CD4-positive, alpha-beta T cell (primary cell): Measurements from ENCODE around the gene PARL. TPM values are rescaled to one million over a fixed set of nuclear protein-coding genes. Genes with fewer than 3 reads are reported as not detected.

Source experiments
- ATAC-seq: fragments of 200-7000 bp; cut with Tn5 transposase; one replicate; pipeline ENCODE4 v1.10.0; 2022; ENCODE audit warnings: mild to moderate bottlenecking; ENCODE audit not compliant: poor library complexity
- CTCF ChIA-PET: fragments of 350-600 bp; sonication (Branson Sonifier 250); formaldehyde crosslinking; loops from one replicate; lab custom pipeline; 2021; ENCODE audit warnings: antibody characterized with exemption, inconsistent platforms; lab: Charles Lee
- POLR2A ChIA-PET: fragments of 350-600 bp; sonication (Branson Sonifier 250); formaldehyde crosslinking; loops from one replicate; lab custom pipeline; 2021; ENCODE audit warnings: antibody characterized with exemption, inconsistent platforms; lab: Charles Lee
- DNase-seq, 14 experiments: peaks; one replicate each; pipeline ENCODE4 v3.0.0-alpha.2; 2013 to 2020; ENCODE audit warnings: mixed read lengths in 2 of 14
- H3K27ac ChIP-seq, 2 donors: one replicate each; pipeline versions ENCODE4 v1.5.1 to v1.7.0; 2013; ENCODE audit warnings: low read length in 2 of 2, low read depth in 1 of 2, mild to moderate bottlenecking in 1 of 2
- H3K27me3 ChIP-seq, 2 experiments: 1 replicate in 1 of 2; 2 replicates in 1 of 2; pipeline versions ENCODE4 v1.6.1 to v1.7.0; 2013; ENCODE audit warnings: low read length in 2 of 2, control low read depth in 1 of 2, mild to moderate bottlenecking in 1 of 2, moderate library complexity in 1 of 2; ENCODE audit not compliant: insufficient read depth in 2 of 2, control insufficient read depth in 1 of 2
- H3K36me3 ChIP-seq: one replicate; pipeline ENCODE4 v1.6.1; 2013; ENCODE audit warnings: low read length, control low read depth; ENCODE audit not compliant: insufficient read depth
- H3K4me1 ChIP-seq: one replicate; pipeline ENCODE4 v1.6.1; 2013; ENCODE audit warnings: low read length, control low read depth; ENCODE audit not compliant: insufficient read depth
- H3K4me3 ChIP-seq: one replicate; pipeline ENCODE4 v1.5.1; 2013; ENCODE audit warnings: mild to moderate bottlenecking, low read length, moderate library complexity
- H3K9me3 ChIP-seq, 2 experiments: 1 replicate in 1 of 2; 2 replicates in 1 of 2; pipeline versions ENCODE4 v1.6.1 to v1.7.0; 2013; ENCODE audit warnings: low read length in 2 of 2, mild to moderate bottlenecking in 2 of 2, control low read depth in 1 of 2, moderate library complexity in 1 of 2; ENCODE audit not compliant: control insufficient read depth in 1 of 2, insufficient read depth in 1 of 2
- H3K27ac Mint-ChIP-seq: one replicate; pipeline ENCODE4 v1.8.0; 2020; ENCODE audit warnings: mixed read lengths
- H3K27me3 Mint-ChIP-seq: one replicate; pipeline ENCODE4 v1.8.0; 2021; ENCODE audit warnings: mixed read lengths
- H3K36me3 Mint-ChIP-seq: one replicate; pipeline ENCODE4 v1.8.0; 2021; ENCODE audit warnings: low read depth, mixed read lengths
- H3K4me1 Mint-ChIP-seq: one replicate; pipeline ENCODE4 v1.8.0; 2021; ENCODE audit warnings: low read depth, mixed read lengths
- H3K4me3 Mint-ChIP-seq: one replicate; pipeline ENCODE4 v1.8.0; 2020; ENCODE audit warnings: mild to moderate bottlenecking, mixed read lengths
- H3K9me3 Mint-ChIP-seq: one replicate; pipeline ENCODE4 v1.8.0; 2020; ENCODE audit warnings: mixed read lengths
- CTCF ChIP-seq: fragments of 200-600 bp; IDR thresholded peaks from one replicate; pipeline ENCODE4 v1.8.0; 2022; ENCODE audit warnings: antibody characterized with exemption, mild to moderate bottlenecking
- intact Hi-C, 2 experiments: fragments of 100-400 bp; cut with DNase I in 1 of 2; cut with micrococcal nuclease in 1 of 2; formaldehyde crosslinking; loops; one replicate each; pipeline versions ENCODE4 v1.15.1 to v1.9.0; 2023 to 2025; cut with DNase I, micrococcal nuclease
- total RNA-seq, 174 experiments: library from RNA in 2 of 174; stranded (reverse) in 2 of 174; gene quantifications; one replicate each; pipeline ENCODE4 v1.2.3 and lab custom pipeline; 2021 to 2026

Gene PARL
- total RNA-seq, 2 experiments from 2014 or later: 36.9 to 40.0 TPM

- Histone ChIP-seq H3K4me1 (peaks cover 18% of the 10 kb centered on the region), H3K27ac (no peak overlapping the region), H3K36me3 (no peaks in the 10 kb centered on the region), H3K9me3 (no peaks in the 10 kb centered on the region), H3K4me3 (no peak overlapping the region), H3K27me3 (peaks cover 0 to 2% of the 10 kb centered on the region in 2 experiments)
- intact Hi-C loops: no loop called here
- no peak for TF ChIP-seq CTCF
- H3K4me3 Mint-ChIP-seq: no peak overlapping the region
- H3K4me1 Mint-ChIP-seq: peaks cover 23% of the 10 kb centered on the region
- peaks cover 9% of the 10 kb centered on the region for H3K36me3 Mint-ChIP-seq
- peak in 1 of 14 experiments; percentile 21 for DNase-seq
- no peak for ATAC-seq
- no peaks in the 10 kb centered on the region for H3K9me3 Mint-ChIP-seq
- ChIA-PET CTCF (no interaction called here), POLR2A (no interaction called here)
- no peak overlapping the region for H3K27ac Mint-ChIP-seq
- no peaks in the 10 kb centered on the region for H3K27me3 Mint-ChIP-seq
Measured at GRCh38 chr3:183819831-183820230, 64.8 kb downstream of the PARL start.

- Histone ChIP-seq H3K4me1 (peaks cover 12% of the 10 kb centered on the region), H3K4me3 (no peak overlapping the region), H3K9me3 (no peaks in the 10 kb centered on the region), H3K27me3 (no peaks in the 10 kb centered on the region), H3K36me3 (no peaks in the 10 kb centered on the region), H3K27ac (no peak overlapping the region)
- DNase-seq (peak in 1 of 14 experiments; percentile 23), ATAC-seq (no peak)
- no peak overlapping the region for H3K27ac Mint-ChIP-seq
- ChIA-PET POLR2A (no interaction called here), CTCF (no interaction called here)
- peaks cover 21% of the 10 kb centered on the region for H3K4me1 Mint-ChIP-seq
- no peaks in the 10 kb centered on the region for H3K9me3 Mint-ChIP-seq
- H3K4me3 Mint-ChIP-seq: no peak overlapping the region
- TF ChIP-seq CTCF: no peak
- no peaks in the 10 kb centered on the region for H3K27me3 Mint-ChIP-seq
- peaks cover 13% of the 10 kb centered on the region for H3K36me3 Mint-ChIP-seq
- intact Hi-C loops: no loop called here
Measured at GRCh38 chr3:183818706-183819624, 65.7 kb downstream of the PARL start.

- POLR2A ChIA-PET: no interaction called here
- DNase-seq: peak in 1 of 14 experiments; percentile 20
Measured at GRCh38 chr3:183818041-183818620, 66.5 kb downstream of the PARL start.

More at GRCh38 chr3:183818041-183818620, 66.5 kb downstream of the PARL start:
- Histone ChIP-seq H3K4me1 (peaks cover 12% of the 10 kb centered on the region), H3K27ac (no peak overlapping the region), H3K4me3 (no peak overlapping the region), H3K27me3 (no peaks in the 10 kb centered on the region), H3K36me3 (no peaks in the 10 kb centered on the region), H3K9me3 (no peaks in the 10 kb centered on the region)
- Mint-ChIP-seq H3K4me3 (no peak overlapping the region), H3K36me3 (peaks cover 13% of the 10 kb centered on the region), H3K27me3 (no peaks in the 10 kb centered on the region), H3K9me3 (no peaks in the 10 kb centered on the region), H3K4me1 (peaks cover 19% of the 10 kb centered on the region), H3K27ac (no peak overlapping the region)
- no peak for ATAC-seq
- CTCF ChIA-PET: no interaction called here
- no peak for TF ChIP-seq CTCF
- intact Hi-C loops: no loop called here
